Erythroblast (primary cell): ENCODE results near the gene TFDP2.

Source experiments
- GATA1 ChIP-seq: IDR thresholded peaks from 2 replicates; pipeline ENCODE4 v1.6.1; 2011; ENCODE audit warnings: low read depth, mild to moderate bottlenecking, control low read depth, low read length, moderate library complexity
- POLR2A ChIP-seq: IDR thresholded peaks from 2 replicates; pipeline ENCODE4 v1.6.1; 2011; ENCODE audit warnings: mild to moderate bottlenecking, low read length

GRCh38 chr3:141895731-141896130, 253.6 kb downstream of the TFDP2 start:
- TF ChIP-seq POLR2A (no peak), GATA1 (no peak)
